NCI-H2196 (cell line): ENCODE results near the gene SLC45A1.

Experiments used
- DNase-seq: peaks from one replicate; lab custom pipeline; 2025; ENCODE audit not compliant: unreplicated experiment; lab: John Stamatoyannopoulos, UW

SLC45A1 gene

GRCh38 chr1:8384577-8384976 lies 66.7 kb downstream of the SLC45A1 start:
- DNase-seq = no peak

DNA sequence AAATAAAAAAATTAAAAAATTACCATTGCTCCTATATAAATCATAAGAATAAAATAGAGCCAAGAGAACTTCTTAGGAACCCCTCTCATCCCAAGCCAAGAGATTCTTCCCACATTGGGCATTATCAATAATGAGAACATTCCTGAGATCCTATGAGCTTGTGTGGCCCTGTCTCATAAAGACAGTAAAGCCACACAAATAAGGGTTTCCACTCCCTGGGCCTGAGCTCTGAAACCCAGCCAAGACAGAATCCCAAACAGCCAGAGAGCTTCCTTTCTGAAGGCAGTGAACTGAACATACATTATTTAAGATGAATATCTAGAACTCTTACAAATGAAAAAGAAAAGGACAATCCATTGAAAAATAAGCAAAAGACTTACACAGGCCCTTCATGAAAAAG lies 68.3 kb downstream of the SLC45A1 start:
- DNase-seq = no peak

DNA sequence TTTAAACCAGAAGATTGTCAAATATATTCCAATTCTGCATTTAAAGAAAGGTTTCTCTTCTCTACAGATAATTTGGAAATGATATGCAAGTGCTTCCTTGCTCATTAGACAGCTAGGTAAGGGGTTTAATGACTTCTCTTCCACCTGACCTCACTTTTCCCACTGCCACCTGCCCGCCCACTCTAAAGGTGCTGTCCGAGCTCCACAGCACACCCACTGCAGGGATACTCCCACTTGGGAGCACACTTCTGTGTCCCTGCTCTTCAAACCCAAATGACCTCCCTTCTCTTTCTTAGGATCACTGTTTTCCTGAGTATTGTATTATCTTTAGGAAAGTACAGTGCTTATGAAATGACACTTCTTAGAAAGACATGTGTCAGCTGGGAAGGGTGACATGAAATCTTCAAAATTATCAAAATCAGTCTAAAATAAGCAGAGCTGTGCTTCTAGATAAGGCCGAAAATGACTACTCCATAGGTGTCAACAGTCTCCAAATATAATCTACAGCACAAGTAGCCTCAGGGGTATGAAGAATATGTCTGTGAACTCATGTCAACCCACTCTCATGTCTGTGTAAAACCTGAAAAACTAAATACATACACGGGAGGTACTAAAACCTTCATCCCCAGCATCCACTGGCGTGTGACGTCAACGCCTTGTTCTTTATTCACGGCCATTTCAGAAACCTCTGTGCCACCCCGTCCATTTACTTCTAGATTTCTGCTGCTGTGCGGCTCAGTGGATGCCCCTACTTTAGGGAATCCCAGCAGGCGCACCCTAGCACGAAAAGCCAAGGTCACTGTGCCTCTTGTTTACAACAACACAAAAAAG lies 71.0 kb downstream of the SLC45A1 start:
- no peak for DNase-seq

GRCh38 chr1:8389958-8390535 lies 72.1 kb downstream of the SLC45A1 start:
- DNase-seq = no peak

DNA sequence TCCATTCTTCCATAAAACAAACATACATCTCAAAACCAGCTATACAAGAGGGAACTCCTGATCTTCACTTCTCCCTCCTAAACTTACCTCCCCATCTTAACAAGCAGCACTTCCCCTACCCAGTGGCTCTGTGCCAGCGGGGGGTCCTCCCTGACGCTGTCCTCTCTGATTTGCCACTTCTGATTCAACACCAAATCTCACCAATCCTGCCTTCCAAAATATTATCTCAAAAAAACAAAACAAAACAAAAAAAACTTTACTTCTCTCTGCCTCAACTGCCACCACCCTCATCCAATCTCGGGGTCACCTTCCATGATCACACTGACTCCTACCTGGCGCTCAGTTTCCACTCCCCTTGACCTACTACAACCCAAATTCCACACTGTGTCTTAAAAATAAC lies 72.8 kb downstream of the SLC45A1 start:
- no peak for DNase-seq

- no peak for DNase-seq
Measured at GRCh38 chr1:8392522-8392921, 74.6 kb downstream of the SLC45A1 start.
